ENCODE measurements around the gene AGXT.

AGXT gene

DNA sequence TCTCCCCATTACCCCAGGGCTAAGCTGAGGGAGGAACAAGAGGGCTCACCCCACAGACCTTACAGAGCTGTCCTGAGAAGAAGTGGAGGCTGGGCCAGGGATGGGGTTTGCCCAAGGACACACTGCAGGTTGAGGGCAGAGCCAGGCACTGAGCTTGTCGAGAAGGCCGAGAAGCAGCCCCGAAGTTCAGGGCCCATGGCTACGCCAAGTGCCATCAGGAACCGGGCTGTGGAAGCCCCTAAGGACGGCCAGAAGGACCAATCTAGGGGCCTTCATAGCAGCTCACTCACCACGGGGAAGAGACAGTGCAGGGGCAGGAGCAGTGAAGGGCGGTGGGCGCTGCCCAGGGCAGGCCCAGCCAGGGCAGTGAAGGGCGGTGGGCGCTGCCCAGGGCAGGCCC is 18.6 kb upstream of the AGXT start:
- ATAC-seq, result no peak
- TF ChIP-seq SNAI2 (CRISPR knock-in tag; IDR thresholded peaks at IDR 0.05) (no peak), CSDC2 (CRISPR knock-in tag; IDR thresholded peaks at IDR 0.05) (no peak), ISL1 (CRISPR knock-in tag; IDR thresholded peaks at IDR 0.05) (no peak), ZNF8 (CRISPR knock-in tag; IDR thresholded peaks at IDR 0.05) (no peak), OSR1 (CRISPR knock-in tag; IDR thresholded peaks at IDR 0.05) (no peak), ZC3H10 (CRISPR knock-in tag; IDR thresholded peaks at IDR 0.05) (no peak), TCF4 (CRISPR knock-in tag; IDR thresholded peaks at IDR 0.05; ENCODE audit: borderline replicate concordance) (no peak), ARNTL (CRISPR knock-in tag; IDR thresholded peaks at IDR 0.05; ENCODE audit: borderline replicate concordance, low read depth) (no peak), ZFP30 (CRISPR knock-in tag; IDR thresholded peaks at IDR 0.05) (no peak)
- TF ChIP-seq, protein P1, sequence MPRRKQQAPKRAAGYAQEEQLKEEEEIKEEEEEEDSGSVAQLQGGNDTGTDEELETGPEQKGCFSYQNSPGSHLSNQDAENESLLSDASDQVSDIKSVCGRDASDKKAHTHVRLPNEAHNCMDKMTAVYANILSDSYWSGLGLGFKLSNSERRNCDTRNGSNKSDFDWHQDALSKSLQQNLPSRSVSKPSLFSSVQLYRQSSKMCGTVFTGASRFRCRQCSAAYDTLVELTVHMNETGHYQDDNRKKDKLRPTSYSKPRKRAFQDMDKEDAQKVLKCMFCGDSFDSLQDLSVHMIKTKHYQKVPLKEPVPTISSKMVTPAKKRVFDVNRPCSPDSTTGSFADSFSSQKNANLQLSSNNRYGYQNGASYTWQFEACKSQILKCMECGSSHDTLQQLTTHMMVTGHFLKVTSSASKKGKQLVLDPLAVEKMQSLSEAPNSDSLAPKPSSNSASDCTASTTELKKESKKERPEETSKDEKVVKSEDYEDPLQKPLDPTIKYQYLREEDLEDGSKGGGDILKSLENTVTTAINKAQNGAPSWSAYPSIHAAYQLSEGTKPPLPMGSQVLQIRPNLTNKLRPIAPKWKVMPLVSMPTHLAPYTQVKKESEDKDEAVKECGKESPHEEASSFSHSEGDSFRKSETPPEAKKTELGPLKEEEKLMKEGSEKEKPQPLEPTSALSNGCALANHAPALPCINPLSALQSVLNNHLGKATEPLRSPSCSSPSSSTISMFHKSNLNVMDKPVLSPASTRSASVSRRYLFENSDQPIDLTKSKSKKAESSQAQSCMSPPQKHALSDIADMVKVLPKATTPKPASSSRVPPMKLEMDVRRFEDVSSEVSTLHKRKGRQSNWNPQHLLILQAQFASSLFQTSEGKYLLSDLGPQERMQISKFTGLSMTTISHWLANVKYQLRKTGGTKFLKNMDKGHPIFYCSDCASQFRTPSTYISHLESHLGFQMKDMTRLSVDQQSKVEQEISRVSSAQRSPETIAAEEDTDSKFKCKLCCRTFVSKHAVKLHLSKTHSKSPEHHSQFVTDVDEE (CRISPR knock-in tag; IDR thresholded peaks at IDR 0.05), result no peak
- TF ChIP-seq, protein P2, sequence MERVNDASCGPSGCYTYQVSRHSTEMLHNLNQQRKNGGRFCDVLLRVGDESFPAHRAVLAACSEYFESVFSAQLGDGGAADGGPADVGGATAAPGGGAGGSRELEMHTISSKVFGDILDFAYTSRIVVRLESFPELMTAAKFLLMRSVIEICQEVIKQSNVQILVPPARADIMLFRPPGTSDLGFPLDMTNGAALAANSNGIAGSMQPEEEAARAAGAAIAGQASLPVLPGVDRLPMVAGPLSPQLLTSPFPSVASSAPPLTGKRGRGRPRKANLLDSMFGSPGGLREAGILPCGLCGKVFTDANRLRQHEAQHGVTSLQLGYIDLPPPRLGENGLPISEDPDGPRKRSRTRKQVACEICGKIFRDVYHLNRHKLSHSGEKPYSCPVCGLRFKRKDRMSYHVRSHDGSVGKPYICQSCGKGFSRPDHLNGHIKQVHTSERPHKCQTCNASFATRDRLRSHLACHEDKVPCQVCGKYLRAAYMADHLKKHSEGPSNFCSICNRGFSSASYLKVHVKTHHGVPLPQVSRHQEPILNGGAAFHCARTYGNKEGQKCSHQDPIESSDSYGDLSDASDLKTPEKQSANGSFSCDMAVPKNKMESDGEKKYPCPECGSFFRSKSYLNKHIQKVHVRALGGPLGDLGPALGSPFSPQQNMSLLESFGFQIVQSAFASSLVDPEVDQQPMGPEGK (CRISPR knock-in tag; IDR thresholded peaks at IDR 0.05; ENCODE audit: borderline replicate concordance), result no peak
- TF ChIP-seq, protein P3, sequence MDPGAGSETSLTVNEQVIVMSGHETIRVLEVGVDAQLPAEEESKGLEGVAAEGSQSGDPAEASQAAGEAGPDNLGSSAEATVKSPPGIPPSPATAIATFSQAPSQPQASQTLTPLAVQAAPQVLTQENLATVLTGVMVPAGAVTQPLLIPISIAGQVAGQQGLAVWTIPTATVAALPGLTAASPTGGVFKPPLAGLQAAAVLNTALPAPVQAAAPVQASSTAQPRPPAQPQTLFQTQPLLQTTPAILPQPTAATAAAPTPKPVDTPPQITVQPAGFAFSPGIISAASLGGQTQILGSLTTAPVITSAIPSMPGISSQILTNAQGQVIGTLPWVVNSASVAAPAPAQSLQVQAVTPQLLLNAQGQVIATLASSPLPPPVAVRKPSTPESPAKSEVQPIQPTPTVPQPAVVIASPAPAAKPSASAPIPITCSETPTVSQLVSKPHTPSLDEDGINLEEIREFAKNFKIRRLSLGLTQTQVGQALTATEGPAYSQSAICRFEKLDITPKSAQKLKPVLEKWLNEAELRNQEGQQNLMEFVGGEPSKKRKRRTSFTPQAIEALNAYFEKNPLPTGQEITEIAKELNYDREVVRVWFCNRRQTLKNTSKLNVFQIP (CRISPR knock-in tag; IDR thresholded peaks at IDR 0.05; ENCODE audit: borderline replicate concordance, low read depth), result no peak
- TF ChIP-seq, protein P4, sequence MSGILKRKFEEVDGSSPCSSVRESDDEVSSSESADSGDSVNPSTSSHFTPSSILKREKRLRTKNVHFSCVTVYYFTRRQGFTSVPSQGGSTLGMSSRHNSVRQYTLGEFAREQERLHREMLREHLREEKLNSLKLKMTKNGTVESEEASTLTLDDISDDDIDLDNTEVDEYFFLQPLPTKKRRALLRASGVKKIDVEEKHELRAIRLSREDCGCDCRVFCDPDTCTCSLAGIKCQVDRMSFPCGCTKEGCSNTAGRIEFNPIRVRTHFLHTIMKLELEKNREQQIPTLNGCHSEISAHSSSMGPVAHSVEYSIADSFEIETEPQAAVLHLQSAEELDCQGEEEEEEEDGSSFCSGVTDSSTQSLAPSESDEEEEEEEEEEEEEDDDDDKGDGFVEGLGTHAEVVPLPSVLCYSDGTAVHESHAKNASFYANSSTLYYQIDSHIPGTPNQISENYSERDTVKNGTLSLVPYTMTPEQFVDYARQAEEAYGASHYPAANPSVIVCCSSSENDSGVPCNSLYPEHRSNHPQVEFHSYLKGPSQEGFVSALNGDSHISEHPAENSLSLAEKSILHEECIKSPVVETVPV (CRISPR knock-in tag; IDR thresholded peaks at IDR 0.05), result no peak
- TF ChIP-seq, protein P5, sequence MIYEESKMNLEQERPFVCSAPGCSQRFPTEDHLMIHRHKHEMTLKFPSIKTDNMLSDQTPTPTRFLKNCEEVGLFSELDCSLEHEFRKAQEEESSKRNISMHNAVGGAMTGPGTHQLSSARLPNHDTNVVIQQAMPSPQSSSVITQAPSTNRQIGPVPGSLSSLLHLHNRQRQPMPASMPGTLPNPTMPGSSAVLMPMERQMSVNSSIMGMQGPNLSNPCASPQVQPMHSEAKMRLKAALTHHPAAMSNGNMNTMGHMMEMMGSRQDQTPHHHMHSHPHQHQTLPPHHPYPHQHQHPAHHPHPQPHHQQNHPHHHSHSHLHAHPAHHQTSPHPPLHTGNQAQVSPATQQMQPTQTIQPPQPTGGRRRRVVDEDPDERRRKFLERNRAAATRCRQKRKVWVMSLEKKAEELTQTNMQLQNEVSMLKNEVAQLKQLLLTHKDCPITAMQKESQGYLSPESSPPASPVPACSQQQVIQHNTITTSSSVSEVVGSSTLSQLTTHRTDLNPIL (CRISPR knock-in tag; IDR thresholded peaks at IDR 0.05; ENCODE audit: low read depth), result no peak

DNA sequence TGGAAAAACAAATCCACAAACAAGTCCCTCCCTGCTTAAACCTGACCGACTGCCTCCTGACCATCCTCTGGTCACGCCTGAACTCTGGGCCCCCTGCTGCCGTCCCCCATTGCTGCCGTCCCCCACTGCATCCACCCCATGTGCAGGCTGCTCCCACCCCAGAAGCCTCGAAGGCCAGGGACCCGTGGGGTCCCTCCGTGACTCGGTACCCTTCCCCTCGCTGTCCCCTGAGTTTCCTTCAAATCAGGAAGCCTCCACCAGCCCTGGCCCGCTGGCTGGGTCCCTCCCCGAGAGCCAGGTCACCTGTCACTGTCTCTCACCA is 17.9 kb upstream of the AGXT start:
- ATAC-seq, result no peak

More for the DNA sequence above, 17.9 kb upstream of the AGXT start:
- TF ChIP-seq ARNTL (CRISPR knock-in tag; IDR thresholded peaks at IDR 0.05; ENCODE audit: borderline replicate concordance, low read depth), result no peak
- TF ChIP-seq ISL1 (CRISPR knock-in tag; IDR thresholded peaks at IDR 0.05), result no peak
- no peak for TF ChIP-seq ZC3H10 (CRISPR knock-in tag; IDR thresholded peaks at IDR 0.05)
- TF ChIP-seq ZFP3 (CRISPR knock-in tag; IDR thresholded peaks at IDR 0.05), result no peak
- TF ChIP-seq CSDC2 (CRISPR knock-in tag; IDR thresholded peaks at IDR 0.05), result no peak
- TF ChIP-seq, protein P4 (CRISPR knock-in tag; IDR thresholded peaks at IDR 0.05), result no peak
- no peak for TF ChIP-seq SNAI2 (CRISPR knock-in tag; IDR thresholded peaks at IDR 0.05)
- no peak for TF ChIP-seq ZFP30 (CRISPR knock-in tag; IDR thresholded peaks at IDR 0.05)
- no peak for TF ChIP-seq TCF4 (CRISPR knock-in tag; IDR thresholded peaks at IDR 0.05; ENCODE audit: borderline replicate concordance)
- TF ChIP-seq, protein P2 (CRISPR knock-in tag; IDR thresholded peaks at IDR 0.05; ENCODE audit: borderline replicate concordance), result no peak
- TF ChIP-seq ZNF565 (CRISPR knock-in tag; conservative IDR thresholded peaks at IDR 0.05; ENCODE audit: low read depth), result no peak
- TF ChIP-seq GLIS3 (CRISPR knock-in tag; IDR thresholded peaks at IDR 0.05), result no peak
- TF ChIP-seq RARB (CRISPR knock-in tag; IDR thresholded peaks at IDR 0.05), result no peak
- TF ChIP-seq TOX (CRISPR knock-in tag; IDR thresholded peaks at IDR 0.05; ENCODE audit: borderline replicate concordance), result no peak
- TF ChIP-seq BACH2 (CRISPR knock-in tag; IDR thresholded peaks at IDR 0.05; ENCODE audit: borderline replicate concordance), result no peak
- TF ChIP-seq, protein P5 (CRISPR knock-in tag; IDR thresholded peaks at IDR 0.05; ENCODE audit: low read depth), result no peak
- TF ChIP-seq, protein P3 (CRISPR knock-in tag; IDR thresholded peaks at IDR 0.05; ENCODE audit: borderline replicate concordance, low read depth), result no peak
